ENCODE data around the gene CKAP2L. TPM values are rescaled to one million over a fixed set of nuclear protein-coding genes. Genes with fewer than 3 reads are reported as not detected.
A peak's percentile ranks its signal among the peaks of the same experiment; 100 is the strongest.

CKAP2L gene
- total and polyA plus RNA-seq, 9 of the 15 experiments (the other 6 are each of a cell fraction or from before 2014, with no cell fraction given): 10.4 to 21.9 (median 14.2) TPM

- TF ChIP-seq YBX1 (IDR thresholded peaks at IDR 0.05): no peak
- TF ChIP-seq THRA (IDR thresholded peaks at IDR 0.05): no peak
- TF ChIP-seq CREBBP (IDR thresholded peaks at IDR 0.05; ENCODE audit: low read depth, low read length): no peak
- TF ChIP-seq PPARD (CRISPR knock-in tag; IDR thresholded peaks at IDR 0.05): no peak
- TF ChIP-seq SIRT6 (IDR thresholded peaks at IDR 0.05; ENCODE audit: low read depth, low read length): no peak
- no peak for TF ChIP-seq E2F4 (CRISPR knock-in tag; IDR thresholded peaks at IDR 0.05; ENCODE audit: low read depth)
- TF ChIP-seq SMAD4 (CRISPR knock-in tag; conservative IDR thresholded peaks at IDR 0.05): peak; percentile 93
- no peak for TF ChIP-seq SFPQ (IDR thresholded peaks at IDR 0.05; ENCODE audit: low read depth, low read length)
- TF ChIP-seq HINFP (tag; conservative IDR thresholded peaks at IDR 0.05; ENCODE audit: low read depth): no peak
- TF ChIP-seq ERF (CRISPR knock-in tag; IDR thresholded peaks at IDR 0.05): 0 out of 2 replicates have a peak, but pooled peaks have one; percentile 26
- TF ChIP-seq HOMEZ (CRISPR knock-in tag; IDR thresholded peaks at IDR 0.05): peak; percentile 63; the same call in 1 of the 2 replicates
- TF ChIP-seq ZNF79 (CRISPR knock-in tag; IDR thresholded peaks at IDR 0.05; ENCODE audit: low read depth): peak; percentile 52; the same call in 1 of the 2 replicates
- 0 out of 2 replicates have a peak, but pooled peaks have one; percentile 87 for TF ChIP-seq TCF15 (CRISPR knock-in tag; IDR thresholded peaks at IDR 0.05)
- TF ChIP-seq ZNF639 (CRISPR knock-in tag; conservative IDR thresholded peaks at IDR 0.05 in 1 of 2, IDR thresholded peaks at IDR 0.05 in 1 of 2): peak in 1 of 2 experiments; percentile 85; a peak in 2 of 4 replicates
- peak; percentile 95 for TF ChIP-seq ELF4 (CRISPR knock-in tag; IDR thresholded peaks at IDR 0.05)
- TF ChIP-seq ZNF23 (CRISPR knock-in tag; IDR thresholded peaks at IDR 0.05): no peak
- peak in 1 of 2 experiments; percentile 80; a peak in 2 of 4 replicates for TF ChIP-seq TEAD1 (CRISPR knock-in tag; IDR thresholded peaks at IDR 0.05)
Measured at GRCh38 chr2:112706170-112706664, 58.2 kb downstream of the CKAP2L start (continued).
